NK-92 (cell line): Measurements from ENCODE around the gene FN1.

Experiments
- DNase-seq: peaks from one replicate; lab custom pipeline; 2025; ENCODE audit not compliant: unreplicated experiment; lab: John Stamatoyannopoulos, UW

FN1 gene

DNA sequence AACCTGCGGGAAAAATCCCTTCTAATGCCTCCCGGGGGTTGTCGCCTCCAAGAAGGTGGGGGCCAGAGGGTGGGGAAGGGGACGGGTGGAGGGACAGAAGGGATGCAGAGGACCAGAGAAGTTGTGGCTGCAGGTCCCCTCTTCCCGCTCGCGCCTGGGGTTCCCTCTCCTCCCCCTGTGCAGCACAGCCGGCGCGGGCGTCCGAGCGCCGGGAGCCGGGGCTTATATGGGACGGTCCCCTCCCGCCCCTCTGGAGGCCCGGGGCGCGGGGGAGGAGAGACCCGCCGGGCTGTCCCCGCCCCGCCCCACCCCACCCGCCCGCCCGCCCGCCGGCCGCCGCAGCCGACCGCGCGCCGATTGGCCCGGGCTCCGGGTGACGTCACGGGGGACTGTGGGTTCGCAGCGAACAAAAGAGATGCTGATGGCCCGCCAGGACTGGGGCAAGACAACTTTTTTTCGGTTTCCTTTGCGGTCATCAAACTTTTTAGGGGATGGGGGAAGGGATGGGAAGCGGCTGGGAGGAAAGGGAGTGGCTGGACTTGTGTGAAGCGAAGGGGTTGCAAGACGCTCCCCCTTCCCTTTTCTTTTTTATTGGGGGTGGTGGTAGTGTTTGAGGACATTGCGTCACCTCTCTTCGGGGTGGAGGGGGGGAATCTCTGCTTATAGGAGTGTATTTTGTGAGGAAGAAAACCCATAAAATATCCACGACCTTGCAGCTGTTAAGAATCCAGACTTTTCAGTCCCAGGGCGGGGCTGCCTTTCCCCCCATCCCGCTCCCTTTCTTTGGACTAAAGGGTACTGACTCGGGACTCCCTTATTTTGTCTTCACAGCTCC, at the start of gene FN1:
Gene FN1, minus strand, starts transcription at position 199 of the 835 bp plus-strand sequence. CDS start 266 bp downstream, outside the sequence.
- DNase-seq, result no peak

DNA sequence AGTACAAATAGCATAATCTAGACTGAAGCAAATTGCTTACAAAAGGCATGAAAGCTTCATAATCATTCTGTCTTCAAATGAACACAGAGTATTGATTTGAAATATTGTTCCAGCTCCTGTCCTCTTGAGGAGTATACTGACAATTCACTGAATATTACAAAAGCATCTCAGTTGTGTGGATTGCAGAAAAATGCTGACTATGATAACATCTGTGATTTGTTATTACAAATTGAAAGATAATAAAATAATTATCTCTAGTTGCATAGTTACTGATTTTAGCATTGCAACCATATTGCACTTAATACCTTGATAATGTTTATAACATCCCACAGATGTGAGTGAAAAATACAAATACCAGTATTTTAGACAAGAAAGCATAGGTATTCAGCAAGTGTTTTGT, 49.2 kb upstream of the FN1 start:
- DNase-seq, result no peak

DNA sequence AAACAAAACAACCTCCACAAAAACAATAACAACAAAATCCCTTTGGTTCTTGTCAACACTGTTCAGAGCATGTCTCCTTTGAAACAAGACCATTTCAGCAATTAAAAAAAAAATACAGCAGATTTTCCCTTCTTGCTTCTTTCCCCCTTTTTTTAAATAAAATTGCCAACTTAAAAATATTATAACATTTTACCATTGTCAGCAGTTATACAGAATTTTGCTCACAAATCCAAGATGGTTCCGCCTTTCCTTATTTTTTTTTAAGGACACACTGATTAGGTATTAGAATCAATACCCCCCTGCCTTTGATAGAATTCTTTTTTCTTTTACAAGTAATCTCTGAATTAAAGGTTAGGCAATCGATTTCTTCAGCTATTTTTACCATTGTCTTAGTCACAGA, 48.7 kb upstream of the FN1 start:
- no peak for DNase-seq

DNA sequence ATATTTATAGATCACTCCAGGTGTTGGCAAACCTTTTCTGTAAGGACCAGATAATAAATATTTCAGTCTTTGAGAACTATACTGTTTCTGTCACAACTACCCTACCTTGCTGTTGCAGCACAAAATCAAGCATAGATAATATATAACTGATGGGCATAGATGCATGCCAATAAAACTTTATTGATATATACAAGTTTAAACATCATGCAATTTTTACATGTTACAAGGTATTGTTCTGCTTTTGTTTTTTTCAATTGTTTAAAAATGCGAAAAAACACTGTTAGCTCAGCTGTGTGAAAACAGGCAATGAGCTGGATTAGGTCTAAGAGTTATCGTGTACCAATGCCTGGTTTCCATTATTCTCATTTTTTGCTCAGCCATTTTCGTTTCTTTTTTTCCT, 47.6 kb upstream of the FN1 start:
- no peak for DNase-seq

DNA sequence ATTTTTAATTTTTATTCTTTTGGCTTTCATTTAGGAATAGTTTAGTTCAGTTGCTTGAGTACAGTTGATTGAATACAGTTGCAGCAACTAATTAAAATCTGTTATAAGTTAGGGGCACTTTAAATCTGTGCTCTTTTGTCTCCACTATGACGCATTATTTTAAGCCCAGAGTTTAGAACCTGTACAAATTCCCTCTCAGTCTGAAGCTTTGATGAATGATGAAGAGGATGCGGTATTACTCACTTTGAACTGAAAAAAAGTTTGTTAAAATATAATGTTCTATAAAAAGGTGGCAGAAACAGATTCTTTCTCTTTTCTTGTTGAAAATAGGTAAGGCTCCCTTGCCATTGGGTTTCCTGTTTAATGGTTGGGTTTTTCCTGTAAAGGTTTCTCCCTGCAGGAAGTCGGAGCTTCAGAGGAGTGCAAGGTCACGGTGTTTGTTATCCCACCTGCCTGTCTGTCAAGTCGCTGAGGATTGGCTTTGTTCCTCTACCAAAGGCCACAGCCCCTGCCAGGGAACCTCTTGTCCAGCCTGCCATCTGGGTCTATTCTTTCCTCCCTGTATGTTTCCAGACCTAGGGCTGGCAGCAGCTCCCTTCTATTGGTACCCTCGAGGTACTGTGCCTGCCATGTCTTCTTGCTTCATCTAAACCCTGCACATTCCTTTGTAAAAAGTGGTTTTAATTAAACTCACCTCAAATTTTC, 43.8 kb upstream of the FN1 start:
- DNase-seq, result no peak

DNA sequence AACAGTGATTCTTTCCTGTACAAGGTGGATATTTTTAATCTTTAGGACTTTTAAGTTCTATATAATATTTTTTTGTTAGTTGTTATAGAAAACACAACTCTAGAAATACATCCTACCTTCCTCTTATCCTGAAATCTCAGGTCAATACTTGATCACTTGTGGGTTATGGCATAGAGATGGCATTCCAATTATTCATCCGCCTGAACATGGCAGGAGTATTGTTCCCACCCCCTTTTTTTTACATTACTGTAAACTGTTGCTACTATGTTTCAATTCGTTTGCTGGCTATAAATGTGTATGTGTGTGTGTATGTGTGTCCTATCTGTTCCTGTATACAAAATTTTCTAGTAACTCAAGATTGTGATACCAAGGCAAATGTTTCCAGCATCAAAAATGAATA, 43.3 kb upstream of the FN1 start:
- no peak for DNase-seq

DNA sequence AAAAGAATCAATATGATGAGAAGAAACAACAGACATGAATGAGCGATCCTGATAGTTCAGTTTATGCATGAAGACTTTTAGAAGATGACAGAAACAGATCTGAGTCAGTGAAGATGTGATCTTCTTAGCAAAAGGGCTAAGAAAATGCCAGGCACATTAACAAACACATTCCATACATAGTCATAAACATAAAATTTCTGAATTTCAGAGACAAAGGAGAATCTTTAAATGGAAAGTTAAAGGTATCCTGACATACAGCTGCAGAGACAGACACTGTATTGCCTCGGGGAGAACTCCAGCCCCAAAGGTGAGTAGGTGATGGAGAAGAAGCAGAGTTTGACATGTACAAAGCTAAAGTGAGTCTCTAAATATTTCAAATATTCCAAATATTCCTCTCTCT, 40.6 kb upstream of the FN1 start:
- DNase-seq, result no peak

DNA sequence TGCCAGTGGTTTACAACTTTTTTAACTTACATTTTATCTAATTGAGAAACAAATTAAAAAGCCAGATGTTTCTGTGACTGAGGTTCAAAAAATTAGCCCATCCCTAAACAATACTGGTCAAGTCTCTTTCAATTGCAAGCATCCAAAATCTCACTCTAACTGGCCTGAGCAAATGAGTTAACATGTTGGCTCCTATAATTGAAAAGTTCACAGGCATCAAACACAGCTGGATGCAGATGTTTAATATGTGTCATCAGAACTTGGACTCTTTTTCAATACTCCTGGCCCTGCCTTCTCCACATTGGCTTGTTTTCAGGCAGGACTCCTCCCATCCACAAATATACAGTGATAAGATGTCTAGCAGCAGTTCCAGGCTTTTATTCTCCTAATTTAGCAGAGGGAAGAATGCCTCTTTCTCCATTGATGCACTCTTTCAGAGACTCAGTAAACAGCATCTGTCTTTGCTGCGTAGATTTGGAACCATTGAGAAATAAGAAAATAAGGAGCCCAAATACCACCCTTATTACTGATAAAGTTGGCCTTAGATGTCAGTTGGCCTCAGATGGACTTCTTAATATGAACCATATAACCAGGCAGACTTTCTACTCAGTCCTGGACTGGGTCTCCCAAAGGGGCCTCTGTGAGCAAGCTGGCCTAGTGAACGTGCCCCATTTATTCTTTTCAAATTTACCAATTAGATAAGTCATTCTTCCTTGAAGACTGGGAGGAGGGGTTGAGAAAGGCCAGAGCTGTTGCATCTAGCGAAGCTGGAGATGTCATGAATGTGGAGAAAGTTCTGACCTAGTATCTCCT, 30.4 kb upstream of the FN1 start:
- no peak for DNase-seq

DNA sequence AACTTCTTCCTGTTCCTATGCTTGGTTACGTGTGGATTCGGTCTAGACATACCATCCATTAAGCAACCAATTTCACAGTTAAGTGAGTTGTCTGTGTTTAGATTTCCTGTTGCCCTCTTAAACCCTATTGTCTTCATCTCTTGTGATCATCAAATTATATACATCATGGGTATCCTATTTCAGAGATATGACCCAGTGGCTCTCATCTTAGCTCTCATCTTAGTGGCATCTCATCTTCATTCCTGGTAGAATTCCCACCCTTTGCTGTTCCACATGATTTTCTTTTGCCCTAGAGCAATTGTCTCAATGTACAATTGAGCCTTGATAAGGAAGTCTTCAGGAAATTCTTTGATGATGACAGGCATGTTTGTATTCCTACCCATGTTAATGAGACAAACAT, 29.4 kb upstream of the FN1 start:
- DNase-seq, result no peak

DNA sequence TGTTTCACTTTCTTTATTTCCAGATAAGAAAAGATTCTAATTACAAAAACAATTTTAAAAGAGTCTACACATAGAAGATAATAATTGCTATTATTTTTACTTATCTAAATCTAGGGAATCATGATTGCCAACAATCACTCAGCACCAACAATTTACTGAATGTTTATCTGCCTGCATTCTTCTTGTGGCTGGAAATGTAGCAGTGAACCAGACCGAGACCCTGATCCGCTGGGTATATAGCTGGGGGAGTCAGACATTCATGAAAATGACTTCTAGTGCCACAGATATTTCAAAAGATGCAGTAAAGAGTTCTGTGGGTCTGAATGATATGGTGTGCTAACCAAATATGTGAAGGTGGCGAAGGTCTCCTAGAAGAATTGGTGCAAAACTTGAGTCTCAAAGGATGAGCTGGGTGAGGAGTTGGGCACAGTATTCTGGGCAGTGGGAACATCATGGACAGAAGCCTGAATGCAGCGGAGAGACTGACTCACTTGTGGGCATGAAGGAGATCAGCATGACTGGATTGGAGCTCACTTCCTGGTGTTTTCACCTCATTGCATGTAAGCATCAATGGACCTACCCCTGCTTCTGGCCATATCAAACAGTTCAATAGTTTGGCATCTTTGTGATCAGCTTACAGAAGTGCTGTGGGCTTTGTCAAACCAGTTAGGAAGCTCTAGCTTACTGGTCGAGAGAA, 26.1 kb upstream of the FN1 start:
- DNase-seq, result no peak

DNA sequence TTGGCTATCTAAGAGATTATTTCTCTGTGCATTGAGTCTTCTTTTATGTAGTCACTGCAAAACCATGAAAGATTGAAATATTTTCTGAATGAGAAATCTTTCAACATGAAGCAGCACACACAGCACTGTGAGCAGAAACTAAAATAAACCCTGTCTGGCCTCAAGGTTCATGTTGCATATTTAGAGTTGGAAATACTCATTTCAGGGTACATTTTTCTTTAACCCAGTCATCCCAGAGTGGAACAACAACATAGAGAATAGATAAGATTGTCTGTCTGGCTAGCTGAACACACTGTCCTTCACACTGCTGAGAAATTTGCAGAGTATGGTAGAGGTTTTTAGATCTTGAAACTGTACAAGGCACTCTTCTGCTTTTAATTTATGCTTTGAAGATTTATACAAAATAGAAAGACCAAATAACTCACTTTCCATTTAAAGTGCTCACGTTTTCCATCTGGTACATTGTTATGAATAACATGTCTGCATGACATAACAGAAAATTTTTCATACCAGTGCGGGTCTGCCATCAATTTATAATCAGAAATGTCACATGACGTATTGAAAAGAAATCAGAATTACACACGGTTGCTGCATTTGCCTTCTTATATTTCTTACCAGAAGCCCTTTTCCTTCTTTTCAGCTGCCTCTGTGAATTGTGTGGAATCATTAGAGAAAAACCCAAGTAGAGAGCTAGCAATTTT, 25.0 kb upstream of the FN1 start:
- DNase-seq, result no peak

DNA sequence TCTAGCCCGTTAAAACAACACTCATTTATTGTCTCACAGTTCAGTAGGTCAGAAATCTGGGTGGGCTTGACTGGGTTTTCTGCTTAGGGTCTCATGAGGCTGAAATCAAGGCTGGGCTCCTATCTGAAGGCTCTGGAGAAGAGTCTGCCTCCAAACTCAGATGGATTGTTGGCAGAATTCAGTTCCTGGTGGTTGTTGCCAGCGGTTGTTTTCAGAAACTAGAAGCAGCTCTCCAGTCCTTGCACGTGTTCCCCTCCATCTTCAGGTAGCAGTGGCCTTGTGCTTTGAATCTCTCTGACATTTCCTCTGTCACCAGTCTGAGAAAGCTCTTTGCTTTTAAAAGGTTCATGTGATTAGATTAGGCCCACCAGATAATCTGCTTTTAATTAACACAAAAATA, 20.1 kb upstream of the FN1 start:
- no peak for DNase-seq

DNA sequence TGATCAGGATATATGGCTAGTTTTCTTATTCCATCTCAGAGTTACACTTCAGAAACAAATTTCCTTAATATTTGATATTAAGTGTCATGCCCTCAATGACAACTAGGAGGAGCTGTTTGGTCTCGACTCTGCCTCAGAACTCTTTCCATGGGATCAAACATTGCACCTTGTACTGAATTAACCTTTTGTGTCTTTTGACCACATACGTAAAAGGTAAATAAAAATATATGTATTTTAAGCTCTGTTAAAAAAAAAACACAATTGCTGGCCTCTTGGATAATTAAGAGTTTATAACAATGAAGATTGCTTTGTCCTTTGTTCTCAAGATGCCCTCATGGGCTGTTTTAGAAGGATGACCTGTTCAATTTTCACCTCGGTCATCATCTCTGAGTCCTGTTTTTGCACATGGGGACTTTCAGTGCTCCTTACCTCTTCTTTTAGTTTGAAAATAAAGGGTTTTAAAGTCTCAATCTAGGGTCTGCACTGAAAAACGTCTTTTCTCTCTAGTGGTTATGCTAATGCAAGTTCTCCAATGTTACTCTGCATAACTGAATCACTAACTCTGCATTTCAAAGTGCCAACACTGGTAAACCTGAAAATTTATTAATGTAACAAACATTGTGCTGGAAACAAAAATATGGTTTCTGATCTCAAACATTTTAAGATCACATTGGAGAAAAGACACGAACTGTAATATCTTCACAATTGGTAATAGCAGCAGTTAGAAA, 18.8 kb upstream of the FN1 start:
- DNase-seq, result no peak

DNA sequence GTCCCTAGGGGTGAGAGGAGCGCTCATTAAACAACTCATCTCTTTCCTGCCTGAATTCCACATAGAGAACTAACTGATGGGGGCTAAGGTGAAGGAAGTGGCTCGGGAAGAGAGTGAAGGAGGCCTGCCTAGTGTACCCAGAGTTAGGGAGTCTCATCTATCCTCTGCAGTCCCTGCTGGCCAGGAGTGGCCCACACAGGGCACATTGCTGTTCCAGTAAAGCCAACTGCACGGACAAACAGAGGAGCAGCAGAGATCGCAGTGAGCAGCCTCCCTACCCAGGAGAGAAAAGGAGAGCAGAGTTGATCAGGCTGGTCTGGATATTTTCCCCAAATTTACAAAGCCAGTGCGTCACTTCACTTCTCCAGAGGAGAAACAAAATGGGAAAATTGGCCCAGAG, 16.9 kb upstream of the FN1 start:
- DNase-seq, result no peak

DNA sequence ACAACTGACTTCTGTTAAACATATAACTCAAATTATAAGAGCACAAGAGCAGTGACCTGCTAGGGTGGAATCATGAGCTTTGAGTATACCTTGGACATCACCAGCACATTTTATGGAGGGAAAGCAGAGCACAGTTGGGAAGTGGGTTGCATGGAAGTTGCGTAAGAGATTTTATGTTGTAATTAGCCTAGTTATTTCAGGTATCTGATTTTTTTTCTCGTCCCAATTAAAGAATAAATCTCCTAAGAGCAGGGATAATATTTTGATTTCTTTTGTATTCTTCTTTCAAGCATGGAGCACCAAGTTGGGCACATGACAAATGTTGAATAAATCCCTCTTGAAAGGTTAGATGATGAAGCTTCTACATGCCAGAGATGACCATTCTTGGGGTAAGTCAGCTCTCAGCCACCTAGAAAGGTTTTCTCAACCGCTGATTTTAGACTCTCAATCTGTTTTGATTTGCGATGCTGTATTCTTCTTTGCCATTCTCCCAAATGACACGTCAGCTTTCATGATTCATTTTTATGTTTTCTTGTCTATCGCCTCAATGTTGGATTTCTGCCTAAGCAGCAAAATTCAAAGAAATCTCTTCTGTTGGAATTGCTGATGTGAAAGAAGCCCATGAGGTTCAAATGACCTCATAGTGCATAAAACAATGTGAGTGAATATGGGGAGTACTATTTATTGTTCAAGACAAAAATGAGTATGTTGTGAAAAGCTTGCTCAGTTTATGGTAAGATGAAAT, 15.3 kb upstream of the FN1 start:
- no peak for DNase-seq

DNA sequence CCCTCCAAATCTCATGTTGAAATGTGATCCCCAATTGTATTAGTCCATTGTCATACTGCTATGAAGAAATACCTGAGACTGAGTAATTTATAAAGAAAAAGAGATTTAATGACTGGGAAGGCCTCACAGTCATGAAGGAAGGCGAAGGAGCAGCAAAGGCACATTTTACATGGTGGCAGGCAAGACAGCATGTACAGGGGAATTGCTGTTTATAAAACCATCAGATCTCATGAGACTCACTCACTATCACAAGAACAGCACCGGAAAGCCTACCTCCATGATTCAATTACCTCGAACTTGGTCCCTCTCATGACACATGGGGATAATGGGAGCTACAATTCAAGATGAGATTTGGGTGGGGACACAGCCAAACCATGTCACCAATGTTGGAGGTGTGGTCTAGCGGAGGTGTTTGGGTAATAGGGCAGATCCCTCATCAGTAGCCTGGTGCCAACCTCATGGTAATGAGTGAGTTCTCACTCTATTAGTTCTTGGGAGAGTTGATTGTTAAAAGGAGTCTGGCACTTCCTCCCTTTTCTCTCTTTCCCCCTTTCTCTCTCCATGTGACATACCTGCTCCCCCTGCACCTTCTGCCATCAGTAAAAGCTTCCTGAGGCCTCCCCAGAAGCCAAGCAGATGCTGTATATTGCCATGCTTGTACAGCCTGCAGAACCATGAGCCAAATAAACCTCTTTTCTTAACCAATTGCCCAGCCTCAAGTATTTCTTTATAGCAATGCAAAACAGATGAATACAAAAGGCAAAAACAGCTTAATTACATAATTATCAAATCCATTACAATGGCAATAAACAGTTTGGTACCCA, 14.5 kb upstream of the FN1 start:
- no peak for DNase-seq

DNA sequence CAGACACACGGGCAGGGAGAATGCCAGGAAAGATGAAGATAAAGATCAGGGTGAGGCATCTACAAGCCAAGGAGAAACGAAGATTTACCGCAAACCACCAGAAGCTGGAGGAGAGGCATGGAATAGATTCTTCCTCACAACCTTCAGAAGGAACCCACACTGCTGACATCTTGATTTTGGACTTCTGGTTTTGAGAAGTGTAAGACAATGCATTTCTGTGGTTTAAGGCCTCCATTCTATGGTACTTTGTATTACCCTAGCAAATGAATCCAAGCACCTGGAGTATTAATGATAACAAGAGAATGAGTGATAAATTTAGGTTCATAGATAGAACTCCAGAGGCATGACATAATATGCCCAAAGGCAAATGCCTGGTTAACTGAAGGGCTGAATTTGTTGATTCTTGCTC, 11.8 kb upstream of the FN1 start:
- no peak for DNase-seq

DNA sequence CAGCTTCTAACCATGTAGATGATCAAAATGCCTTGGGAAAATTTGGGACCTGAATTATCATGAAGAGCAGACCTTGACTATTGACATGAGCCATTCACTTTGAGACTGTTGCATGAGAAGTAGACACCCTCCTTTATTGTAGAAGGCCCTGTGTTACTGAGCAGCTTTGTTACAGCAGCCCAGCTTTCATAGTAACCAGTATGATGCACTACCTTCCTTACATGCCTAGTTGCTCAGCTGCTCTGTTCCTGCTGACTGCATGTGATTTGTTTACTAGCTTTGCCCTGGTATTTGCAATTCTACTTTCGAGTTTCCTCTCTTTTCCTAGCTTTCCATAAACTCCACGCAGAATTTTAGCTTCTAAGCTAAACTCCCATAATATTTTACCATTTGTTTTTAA, 11.2 kb upstream of the FN1 start:
- no peak for DNase-seq
